ENCODE data around the gene CDK9. TPM values are rescaled to one million over a fixed set of nuclear protein-coding genes. Genes with fewer than 3 reads are reported as not detected.

CDK9 gene
- total RNA-seq, 1 experiment from 2014 or later, result 37.0 TPM

DNA sequence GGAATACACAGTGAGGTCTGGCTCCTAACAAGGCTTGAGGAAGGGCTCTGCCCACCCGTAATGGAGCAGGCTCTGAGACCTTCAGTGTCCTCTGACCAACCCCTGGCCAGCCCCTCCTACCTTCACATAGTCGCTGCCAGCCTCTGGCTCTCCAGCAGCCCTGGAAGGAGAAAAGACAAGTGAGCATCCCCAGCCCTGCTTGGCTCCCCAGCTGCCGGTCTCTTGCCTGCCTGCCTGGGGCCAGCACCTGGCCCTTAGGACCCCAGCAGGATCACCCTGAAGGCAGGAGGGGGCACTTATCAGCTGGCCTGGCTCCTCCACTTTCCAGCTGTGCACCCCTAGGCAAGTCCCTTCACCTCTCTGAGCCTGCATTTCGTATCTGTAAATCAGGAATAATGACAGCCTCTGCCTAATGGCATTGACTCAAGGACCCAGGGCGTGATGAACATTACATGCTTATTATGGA, 24.3 kb upstream of the CDK9 start:
- no peak for DNase-seq (ENCODE audit: low read depth)

DNA sequence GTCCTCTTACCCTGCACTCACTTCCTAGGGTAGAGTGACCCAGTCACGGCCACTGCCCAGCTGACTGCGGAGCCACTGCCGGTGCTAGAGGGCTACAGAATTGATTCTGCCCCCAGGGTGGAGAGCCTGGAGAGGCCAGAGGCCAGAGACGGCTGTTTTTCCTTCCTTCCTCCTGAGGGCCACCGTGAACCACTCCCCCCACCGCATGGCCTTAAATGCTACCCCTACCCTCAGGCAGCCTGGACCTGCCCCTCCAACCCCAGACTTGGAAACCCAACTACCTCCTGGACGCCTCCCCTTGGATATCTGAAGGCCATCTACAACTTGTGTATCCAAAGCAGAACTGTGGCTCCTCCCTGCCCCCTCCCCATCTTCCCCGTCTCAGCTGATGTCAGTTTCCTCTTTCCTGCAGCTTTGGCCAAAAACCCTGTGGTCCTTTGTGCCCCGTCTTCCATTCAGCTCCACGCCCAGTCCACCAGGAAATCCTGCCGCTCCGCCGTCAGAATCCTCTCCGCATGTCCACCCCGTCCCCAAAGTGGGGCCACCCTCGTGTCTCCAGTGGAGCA, 23.6 kb upstream of the CDK9 start:
- no peak for DNase-seq (ENCODE audit: low read depth)

DNA sequence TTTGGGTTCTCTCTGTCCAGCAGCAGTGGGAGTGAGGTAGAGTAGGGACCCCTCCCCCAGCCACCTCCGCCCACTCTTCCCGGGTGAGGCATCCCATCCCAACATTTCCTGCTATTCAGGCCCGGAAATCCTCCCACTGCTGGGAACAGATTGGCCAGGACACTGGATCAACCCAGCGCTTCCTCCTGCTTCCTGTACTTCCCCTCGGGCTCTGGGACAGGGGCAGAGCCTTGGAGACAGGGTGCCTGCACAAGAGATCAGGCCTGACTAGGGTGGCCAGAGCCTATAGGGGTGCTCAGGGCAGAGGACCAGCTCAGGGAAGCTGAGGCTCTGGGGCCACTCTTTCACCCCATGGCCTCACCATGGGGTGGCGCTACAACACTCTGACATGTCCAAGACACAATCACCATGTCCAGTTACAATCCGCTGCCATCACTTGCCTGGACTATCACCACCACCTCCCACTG, 21.9 kb upstream of the CDK9 start:
- no peak for DNase-seq (ENCODE audit: low read depth)

DNA sequence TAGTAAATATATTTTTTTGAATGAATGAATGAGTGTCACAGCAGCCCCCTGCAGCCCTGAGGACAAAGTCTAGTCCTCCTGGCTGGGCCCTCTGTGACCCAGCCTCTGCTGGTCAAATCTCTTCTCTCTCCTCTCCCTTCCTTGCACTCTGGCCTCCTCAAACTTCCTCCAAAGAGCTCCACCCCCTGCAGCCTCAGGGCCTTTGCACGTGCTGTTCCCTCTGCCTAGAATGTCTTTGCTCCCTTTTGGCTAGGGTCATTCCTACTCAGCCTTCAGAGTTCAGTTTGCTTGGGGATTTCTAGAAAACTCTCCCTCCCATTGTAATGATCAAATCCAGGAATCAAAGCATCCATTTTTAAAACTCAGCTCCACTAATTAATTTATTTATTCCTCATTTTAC, 20.4 kb upstream of the CDK9 start:
- DNase-seq (ENCODE audit: low read depth), result no peak

DNA sequence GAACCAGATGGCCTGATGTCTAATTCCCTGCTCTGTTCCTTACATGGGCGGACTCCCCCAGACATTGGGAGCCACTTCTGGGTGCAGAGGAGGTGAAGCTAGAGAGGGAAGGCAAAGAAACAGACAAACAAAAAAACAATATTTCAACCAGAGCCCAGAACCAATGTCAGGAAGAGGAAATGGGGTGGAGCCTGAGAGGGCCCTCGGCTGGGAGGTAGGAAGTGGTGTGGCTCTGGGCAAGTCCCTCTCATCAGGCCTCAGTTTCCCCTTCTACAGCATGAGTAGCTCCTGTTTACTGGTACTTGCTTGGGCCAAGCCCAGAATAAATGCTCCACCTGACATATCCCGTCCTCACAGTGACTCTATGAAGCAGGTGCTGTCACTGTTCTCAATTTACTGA, 18.4 kb upstream of the CDK9 start:
- no peak for DNase-seq (ENCODE audit: low read depth)

DNA sequence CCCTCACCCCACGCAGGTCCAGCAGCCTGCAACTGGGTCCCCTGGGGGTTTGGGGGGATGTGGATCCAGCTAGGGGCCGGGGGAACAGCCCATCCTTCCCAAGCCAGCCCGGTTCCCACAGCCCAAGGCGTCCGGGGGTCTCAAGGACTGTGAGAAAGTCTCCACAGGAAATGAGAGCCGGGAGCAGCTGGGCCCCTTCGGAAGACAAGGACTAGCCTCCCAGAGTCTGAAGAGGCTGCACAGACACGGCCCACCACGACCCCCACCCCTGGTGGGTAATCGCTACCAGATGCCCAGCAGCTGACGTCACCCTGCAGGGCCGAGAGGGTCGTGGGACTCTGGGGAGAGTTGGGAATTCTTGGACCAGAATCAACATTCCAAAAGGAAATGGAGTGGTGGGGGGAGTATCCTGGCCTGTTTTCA, 17.9 kb upstream of the CDK9 start:
- DNase-seq (ENCODE audit: low read depth), result no peak

DNA sequence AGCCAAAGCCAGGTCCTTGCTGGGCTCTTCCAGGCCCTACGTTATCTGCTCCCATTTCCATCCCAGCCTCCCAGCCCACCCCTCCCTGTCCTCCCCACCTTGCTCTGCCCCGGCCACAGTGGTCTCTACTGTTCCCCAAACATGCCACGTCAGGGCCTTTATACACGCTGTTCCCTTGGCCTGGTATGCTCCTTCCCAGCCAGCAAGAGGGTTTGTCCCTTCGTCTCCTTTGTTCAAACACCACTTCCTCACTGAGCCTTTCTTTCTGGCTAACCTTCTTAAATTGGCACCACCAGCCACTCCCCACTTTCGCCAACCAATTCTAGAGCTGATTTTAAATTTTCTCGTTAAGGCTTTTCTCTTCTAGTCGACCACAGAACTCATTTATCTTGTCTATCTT, 17.1 kb upstream of the CDK9 start:
- DNase-seq (ENCODE audit: low read depth), result no peak

DNA sequence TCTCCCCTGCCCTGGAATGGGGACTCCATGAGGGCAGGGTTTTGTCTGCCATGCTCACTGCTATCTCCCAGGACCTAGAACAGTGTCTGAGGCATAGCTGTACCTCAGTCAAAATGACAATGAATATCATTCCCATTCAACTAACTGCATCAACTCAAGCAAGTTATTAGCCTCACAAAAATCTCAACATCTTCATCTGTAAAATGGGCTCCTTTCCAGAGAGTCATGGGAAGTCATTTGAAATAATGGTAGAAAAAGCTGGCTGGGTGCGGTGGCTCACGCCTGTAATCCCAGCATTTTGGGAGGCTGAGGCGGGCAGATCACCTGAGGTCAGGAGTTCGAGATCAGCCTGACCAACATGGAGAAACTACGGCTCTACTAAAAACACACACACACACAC, 16.7 kb upstream of the CDK9 start:
- DNase-seq (ENCODE audit: low read depth), result no peak

DNA sequence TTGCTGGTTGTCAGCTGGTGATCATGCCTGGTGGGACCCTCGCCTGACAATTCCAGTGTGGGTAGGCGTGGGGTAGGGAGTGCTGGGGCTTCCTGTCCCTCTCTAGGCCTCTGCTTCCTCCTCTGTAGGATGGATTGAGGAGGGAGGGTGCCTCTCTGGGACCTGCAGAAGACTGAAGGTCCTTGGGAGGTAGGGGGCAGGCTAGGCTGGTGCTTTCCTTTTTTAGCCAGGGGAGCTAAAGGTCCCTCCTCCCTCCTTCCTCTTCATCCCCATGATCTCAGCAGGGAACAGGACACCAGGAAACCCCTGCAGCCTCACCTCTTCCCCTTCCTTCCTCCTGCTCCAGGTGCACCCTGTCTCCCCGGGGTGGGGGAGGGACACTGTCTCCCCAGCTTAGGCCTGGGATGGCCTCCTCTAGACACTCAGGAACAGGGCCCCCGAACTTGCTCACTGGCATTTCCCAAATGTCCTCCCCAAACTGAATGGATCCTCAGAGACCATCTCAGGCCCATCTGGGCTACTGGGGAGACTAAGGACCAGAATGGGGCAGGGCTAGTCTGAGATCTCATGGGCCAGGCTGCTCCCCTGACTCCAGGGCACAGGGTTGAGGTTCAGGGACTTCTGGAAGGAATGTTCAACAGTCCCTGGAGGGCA, 15.8 kb upstream of the CDK9 start:
- DNase-seq (ENCODE audit: low read depth), result no peak

DNA sequence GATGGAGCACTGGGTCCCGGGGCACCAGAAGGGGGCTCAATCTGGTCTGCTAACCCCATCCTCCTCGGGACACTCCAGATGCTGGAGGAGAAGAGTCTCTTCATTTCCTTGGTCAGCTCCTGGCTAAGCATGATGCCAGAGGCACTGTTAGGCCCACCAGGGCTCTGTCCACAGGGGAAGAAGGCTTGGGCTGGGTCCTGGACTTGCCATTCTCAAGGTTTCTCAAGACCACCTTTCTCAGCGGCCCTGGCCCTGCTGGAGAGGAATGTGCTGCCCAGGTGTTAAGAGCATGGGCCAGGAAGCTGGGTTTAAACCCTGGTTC, 15.3 kb upstream of the CDK9 start:
- DNase-seq (ENCODE audit: low read depth), result no peak

DNA sequence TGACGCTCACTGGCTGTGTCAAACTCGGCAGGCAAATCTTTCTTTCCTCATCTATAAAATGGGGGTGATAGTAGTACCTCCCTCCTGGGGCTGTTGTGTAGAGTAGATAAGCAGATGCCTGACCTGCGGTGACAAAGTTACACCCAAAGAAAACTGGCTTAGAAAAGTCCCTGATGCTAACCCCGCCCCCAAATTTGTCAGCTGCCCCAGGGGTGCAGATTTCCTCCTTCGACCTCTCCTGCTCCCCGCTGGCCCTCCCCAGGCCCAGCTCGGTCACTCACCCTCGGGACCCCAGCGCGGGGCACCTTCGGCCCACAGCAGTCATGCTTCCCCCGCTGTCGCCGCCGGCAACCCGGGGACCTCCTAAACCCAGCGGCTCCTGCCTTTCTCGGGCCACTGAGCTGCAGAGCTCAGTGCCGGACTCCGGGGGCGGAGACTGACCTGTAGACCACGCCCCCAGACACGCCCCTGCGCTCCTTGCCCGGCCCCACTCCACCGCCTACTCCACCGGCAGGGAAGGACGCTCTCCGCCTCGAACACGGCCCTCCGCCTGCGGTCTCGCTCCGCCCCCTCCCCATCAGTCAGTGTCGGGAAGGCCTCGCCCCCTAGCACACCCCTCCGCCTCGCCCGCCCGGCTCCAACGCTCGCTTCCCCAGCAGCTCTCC, 14.8 kb upstream of the CDK9 start:
- DNase-seq (ENCODE audit: low read depth), result peak; percentile 94

DNA sequence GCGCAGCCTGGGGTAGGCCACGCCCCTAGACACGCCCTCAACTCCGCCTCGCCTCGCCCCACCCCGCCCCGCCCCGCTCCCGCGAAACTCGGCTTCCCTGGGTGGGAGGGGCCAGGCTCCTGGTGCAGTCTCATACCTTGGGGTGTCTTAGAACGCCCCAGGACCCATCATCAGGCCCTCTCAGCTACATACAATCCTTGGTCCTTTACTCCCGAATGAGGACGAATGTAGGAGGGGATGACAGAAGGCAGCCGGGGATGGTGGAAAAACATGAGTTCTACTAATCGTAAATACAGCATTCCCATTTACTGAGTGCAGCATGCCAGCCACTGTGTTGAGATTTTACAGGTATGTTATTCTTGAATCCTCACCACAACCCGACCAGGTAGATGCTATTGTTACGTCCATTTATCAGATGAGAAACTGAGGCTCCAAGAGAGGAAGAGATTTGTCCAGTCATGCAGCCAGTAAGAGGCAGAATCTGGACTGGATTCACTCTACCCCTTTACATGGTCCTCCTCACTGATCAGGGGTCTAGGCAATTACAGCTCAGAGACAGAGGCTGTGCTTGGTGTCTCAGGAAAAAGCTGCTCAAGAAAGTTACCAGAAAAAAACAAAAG, 14.2 kb upstream of the CDK9 start:
- no peak for DNase-seq (ENCODE audit: low read depth)

DNA sequence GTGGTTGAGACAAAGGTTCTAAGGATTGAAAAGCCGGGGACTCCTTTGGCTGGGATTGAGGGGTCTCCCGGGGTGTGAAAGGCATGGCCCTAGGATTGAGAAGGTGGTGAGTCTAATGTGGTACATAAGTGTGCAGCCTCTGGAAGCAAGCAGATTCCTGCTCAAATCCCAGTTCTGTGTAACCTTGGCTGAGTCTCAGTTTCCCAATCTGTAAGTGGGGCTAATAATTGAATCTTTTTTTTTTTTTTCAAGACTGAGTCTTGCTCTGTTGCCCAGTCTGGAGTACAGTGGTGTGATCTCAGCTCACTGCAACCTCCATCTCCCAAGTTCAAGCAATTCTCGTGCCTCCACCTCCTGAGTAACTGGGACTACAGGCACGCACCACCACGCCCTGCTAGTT, 13.2 kb upstream of the CDK9 start:
- no peak for DNase-seq (ENCODE audit: low read depth)

DNA sequence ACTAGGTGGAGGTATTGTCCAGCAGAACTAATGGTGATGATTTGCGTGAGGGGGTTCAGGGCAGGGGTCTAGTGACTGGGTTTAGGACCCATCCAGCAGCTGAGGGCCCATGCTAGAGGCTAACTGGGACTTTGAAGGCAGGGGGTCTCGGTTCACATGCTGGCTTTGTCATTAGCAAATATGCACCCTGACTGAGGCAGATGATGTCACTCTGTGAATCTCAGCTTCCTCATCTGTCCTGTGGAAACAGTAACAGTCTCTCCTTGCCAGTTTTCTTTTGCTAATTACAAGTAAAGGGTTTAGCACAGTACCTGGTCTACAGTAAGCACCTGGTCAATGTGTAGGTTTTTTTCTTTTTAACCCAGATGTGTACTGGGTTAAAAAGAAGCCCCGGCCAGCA, 12.6 kb upstream of the CDK9 start:
- no peak for DNase-seq (ENCODE audit: low read depth)

DNA sequence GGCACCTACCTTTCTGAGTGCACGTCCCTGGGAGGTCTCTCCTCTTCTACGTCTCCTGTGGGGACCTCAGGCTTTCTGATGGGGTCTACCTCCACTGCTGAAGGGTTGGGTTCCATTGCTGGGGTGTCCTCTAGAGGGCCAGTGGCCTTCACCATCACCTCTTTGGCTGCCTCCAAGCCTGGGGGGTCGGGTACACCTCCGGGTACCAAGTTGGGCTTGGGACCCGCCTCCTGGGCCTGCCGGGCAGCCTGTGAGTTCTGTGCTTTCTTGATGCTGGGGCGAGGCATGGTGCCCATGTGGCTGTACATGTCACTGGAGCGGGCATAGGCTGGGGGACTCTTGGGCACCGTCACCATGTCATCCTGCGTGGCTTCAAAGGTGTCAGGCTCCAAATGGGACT, 11.9 kb upstream of the CDK9 start:
- DNase-seq (ENCODE audit: low read depth), result no peak

DNA sequence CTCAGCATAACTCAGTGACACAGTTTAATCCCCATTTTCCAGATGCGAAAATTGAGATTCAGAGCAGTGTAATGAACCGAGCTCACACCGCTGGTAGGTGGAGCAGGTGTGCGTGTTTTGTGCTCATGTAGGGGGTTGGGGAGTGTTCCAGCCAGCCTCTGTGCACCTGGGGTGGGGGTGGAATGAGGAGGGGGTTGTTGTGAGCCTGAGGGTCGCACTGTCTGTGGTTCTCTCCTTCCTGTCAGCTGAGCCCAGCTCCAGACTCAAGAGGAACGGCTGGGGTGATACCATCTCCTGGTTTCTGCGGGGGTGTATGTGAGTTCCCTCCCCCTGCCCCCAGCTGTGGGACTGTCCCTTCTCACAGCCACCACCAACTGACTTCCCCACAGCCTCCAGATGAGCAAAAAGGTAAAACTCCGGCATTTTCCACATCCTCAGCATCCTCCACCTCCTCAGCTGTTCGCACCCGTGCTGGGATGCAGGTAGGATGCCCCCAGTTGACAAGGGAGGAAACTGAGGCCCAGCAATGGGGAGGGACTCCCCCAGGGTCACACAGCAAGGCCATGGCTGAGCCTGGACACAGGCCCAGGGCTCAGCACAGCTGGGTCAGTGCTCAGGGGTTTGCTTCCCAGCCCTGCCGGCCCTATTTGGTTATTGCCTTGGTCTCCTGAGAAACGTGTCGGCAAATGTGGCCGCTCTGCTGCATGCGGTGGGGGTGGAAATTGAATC, 9.5 kb upstream of the CDK9 start:
- DNase-seq (ENCODE audit: low read depth), result no peak

DNA sequence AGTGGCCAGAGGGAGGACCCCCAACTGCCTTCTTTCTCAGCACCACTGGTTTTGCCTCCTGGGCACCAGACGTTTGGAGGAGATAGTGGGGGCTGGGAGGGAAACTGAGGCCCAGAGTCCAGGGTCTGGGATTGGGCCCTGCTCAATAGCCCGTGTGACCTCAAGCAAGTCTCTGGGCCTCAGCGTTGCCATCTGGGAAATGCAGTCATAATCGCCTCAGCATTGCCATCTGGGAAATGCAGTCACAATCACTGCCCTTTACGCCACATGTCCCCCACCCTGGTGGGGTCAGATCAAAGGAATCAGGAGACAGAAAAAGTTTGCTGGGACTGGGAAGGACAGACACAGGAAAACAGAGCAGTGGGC, 8.9 kb upstream of the CDK9 start:
- DNase-seq (ENCODE audit: low read depth), result no peak

DNA sequence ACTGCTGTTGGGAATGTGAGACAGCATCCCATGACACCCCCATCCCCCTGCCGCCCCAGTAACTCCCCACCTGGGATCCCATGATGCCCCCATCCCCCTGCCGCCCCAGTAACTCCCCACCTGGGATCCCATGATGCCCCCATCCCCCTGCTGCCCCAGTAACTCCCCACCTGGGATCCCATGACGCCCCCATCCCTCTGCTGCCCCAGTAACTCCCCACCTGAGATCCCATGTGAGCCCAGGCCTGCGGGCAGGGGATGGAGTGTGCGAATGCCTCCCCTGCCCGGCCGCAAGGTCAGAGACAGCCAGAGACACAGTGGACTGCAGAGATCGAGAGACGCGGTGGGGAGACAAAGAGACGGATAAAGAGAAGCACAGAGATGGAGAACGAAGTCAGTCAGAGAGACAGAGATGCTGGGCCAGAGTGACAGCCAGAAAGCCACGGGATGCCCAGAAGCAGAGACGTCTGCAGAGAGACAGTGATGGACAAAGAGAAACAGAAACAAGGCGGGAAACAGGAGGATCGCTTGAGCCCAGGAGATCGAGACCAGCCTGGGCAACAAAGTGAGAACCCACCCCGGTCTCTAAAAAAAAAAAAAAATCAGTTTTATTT, 8.4 kb upstream of the CDK9 start:
- no peak for DNase-seq (ENCODE audit: low read depth)

DNA sequence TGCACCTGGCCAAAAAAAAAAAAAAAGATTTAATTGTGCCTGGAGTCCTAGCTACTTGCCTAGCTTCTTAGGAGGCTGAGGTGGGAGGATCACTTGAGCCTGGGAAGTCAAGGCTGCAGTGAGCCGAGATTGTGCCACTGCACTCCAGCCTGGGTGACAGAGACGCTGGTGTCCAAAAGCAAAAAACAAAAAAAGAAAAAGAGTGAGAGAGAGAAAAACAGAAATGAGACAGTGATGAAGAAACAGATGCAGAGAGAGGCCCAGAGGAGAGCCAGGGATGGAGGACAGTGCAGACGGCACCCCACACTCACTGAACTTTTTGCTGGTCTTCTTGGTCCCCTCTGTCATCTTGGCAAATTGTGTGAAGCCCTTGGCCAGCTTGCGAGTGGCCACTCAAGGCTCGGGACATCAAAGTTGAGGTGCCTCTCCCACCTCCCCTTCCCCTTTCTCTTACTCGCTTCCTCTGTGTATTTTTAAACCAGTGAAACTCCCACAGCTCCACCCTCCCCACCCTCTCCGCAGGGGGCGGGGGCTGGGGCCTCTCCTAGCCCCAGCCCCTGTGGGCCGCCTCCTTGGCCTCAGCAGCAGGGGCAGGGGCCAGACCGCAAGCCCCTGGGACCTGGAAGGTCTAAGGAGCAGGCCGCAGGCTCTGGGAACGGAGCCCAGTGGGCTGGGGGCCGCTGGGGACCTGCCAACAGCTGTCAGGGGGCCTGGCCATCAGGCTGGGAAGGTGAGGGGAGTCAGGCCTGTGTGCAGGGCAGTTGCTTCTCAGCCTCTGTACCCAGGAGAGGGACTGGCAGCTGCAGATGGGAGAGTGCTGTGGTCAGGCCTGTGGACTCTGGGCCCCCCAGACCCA, 7.3 kb upstream of the CDK9 start, which contains the start of gene SH2D3C:
SH2D3C (minus strand) TSS at position 387 of the 856 bp plus-strand sequence; CDS start at position 348, 39 bp downstream.
- no peak for DNase-seq (ENCODE audit: low read depth)

DNA sequence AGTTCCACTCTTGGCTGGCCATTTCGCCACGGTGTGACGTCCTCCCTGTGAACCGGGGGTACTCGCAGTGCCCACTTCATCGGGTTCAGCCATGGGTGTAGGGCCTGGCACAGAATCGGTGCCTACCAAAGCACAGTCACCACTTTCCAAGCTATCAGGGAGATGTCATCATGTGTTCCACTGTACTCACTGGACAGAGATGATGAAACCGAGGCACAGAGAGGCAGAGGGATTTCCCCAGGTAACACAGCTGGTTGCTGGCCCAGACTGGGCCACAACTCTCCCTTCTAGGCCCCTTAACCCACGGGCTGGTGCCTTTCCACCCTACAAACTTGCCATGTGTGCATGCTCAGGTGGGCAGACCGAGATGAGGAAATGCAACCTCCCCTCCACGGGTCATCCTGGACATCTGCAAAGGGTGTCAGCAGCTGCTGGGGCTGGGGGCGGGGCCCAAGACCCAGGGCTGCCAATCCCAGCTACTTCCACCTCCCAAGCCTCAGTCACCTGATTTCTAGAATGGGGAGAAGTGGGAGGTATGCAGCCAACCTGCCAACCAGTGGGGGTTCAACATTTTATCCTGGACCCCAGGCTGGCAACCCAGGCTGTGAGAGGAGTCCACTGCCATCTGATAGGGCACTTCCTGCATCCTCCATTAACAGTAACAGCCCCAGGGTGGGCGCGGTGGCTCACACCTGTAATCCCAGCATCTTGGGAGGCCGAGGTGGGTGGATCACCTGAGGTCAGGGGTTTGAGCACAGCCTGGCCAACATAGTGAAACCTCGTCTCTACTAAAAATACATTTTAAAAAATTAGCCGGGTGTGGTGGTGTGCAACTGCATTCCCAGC, 6.5 kb upstream of the CDK9 start:
- DNase-seq (ENCODE audit: low read depth), result no peak
